Uterus (tissue), 2 donors: ENCODE results near the gene COL8A1.

Experiments used
- POLR2A ChIP-seq, 2 donors: fragments of 450-650 bp; IDR thresholded peaks; one replicate each; pipeline ENCODE4 v1.6.1; 2016; ENCODE audit warnings: antibody characterized with exemption in 2 of 2, mild to moderate bottlenecking in 1 of 2, moderate library complexity in 1 of 2
- TF ChIP-seq, protein P1 (sequence below), 4 experiments: fragments of 200-600 bp in 2 of 4; fragments of 450-650 bp in 2 of 4; sonication (generic) in 2 of 4; IDR thresholded peaks; one replicate each; pipeline ENCODE4 v1.5.1; 2016 to 2019; ENCODE audit warnings: antibody characterized with exemption in 4 of 4, mild to moderate bottlenecking in 2 of 4, moderate library complexity in 1 of 4

GRCh38 chr3:99774467-99774866 is 136.1 kb downstream of the COL8A1 start:
- TF ChIP-seq, protein P1, sequence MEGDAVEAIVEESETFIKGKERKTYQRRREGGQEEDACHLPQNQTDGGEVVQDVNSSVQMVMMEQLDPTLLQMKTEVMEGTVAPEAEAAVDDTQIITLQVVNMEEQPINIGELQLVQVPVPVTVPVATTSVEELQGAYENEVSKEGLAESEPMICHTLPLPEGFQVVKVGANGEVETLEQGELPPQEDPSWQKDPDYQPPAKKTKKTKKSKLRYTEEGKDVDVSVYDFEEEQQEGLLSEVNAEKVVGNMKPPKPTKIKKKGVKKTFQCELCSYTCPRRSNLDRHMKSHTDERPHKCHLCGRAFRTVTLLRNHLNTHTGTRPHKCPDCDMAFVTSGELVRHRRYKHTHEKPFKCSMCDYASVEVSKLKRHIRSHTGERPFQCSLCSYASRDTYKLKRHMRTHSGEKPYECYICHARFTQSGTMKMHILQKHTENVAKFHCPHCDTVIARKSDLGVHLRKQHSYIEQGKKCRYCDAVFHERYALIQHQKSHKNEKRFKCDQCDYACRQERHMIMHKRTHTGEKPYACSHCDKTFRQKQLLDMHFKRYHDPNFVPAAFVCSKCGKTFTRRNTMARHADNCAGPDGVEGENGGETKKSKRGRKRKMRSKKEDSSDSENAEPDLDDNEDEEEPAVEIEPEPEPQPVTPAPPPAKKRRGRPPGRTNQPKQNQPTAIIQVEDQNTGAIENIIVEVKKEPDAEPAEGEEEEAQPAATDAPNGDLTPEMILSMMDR (IDR thresholded peaks at IDR 0.05), result no peak
- TF ChIP-seq POLR2A (IDR thresholded peaks at IDR 0.05), result no peak
